BLaER1 (cell line): ENCODE measurements around the gene GJA3.
A peak's percentile ranks its signal among the peaks of the same experiment; 100 is the strongest.

Experiments used
- H3K27ac ChIP-seq: shearing (Covaris generic); formaldehyde crosslinking; 2 replicates; pipeline ENCODE4 v1.8.1; 2022
- H3K27me3 ChIP-seq: shearing (Covaris generic); formaldehyde crosslinking; 2 replicates; pipeline ENCODE4 v1.8.1; 2022
- H3K36me3 ChIP-seq: shearing (Covaris generic); formaldehyde crosslinking; 2 replicates; pipeline ENCODE4 v1.8.1; 2022
- H3K4me1 ChIP-seq: shearing (Covaris generic); formaldehyde crosslinking; 2 replicates; pipeline ENCODE4 v1.8.1; 2022
- H3K4me2 ChIP-seq: shearing (Covaris generic); formaldehyde crosslinking; 2 replicates; pipeline ENCODE4 v1.8.1; 2022
- H3K4me3 ChIP-seq: shearing (Covaris generic); formaldehyde crosslinking; 2 replicates; pipeline ENCODE4 v1.8.1; 2022
- H3K9ac ChIP-seq: shearing (Covaris generic); formaldehyde crosslinking; 2 replicates; pipeline ENCODE4 v1.8.1; 2022
- H3K9me3 ChIP-seq: shearing (Covaris generic); formaldehyde crosslinking; 2 replicates; pipeline ENCODE4 v1.8.1; 2022
- H4K20me1 ChIP-seq: shearing (Covaris generic); formaldehyde crosslinking; 2 replicates; pipeline ENCODE4 v1.8.1; 2022
- Cebpa-rat ChIP-seq: shearing (Covaris generic); IDR thresholded peaks from 2 replicates; pipeline ENCODE4 v1.8.1; 2022

Gene GJA3

DNA sequence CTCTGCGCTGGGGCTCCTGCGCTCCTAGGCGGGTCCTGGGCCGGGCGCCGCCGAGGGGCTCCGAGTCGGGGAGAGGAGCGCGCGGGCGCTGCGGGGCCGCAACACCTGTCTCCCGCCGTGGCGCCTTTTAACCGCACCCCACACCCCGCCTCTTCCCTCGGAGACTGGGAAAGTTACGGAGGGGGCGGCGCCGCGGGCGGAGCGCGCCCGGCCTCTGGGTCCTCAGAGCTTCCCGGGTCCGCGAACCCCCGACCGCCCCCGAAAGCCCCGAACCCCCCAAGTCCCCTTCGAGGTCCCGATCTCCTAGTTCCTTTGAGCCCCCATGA, 31.9 kb upstream of the GJA3 start, which contains the start of gene GJB2:
TSS of gene GJB2 (minus strand) at position 103 of the 326 bp plus-strand sequence. CDS start 3,357 bp downstream, outside the sequence.
- peak within 1 kb of the TSS; percentile 69 for H3K4me3 ChIP-seq
- no peak within 1 kb of the TSS for H3K27ac ChIP-seq
- no peak for TF ChIP-seq Cebpa-rat

DNA sequence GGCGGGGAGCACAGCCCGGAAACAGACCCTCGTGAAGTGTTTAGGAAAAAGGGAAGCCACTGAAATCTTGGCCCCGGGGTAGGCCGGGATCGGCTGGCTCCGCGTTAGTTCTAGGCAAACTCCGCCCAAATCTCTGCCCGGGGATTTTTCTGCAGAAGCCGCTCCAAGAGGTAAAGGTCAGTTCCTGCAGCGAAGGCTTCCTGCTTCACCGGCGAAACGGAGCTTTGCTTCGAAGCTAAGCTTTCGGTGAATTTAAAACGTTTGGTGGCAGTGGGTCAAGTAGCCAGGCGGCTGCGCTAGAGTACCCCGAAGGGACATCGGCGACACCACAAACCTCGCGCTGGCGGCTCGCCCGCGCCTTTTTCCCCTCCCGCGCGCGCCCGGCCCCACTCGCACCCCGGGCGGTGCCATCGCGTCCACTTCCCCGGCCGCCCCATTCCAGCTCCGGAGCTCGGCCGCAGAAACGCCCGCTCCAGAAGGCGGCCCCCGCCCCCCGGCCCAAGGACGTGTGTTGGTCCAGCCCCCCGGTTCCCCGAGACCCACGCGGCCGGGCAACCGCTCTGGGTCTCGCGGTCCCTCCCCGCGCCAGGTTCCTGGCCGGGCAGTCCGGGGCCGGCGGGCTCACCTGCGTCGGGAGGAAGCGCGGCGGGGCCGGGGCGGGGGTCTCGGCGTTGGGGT, 31.4 kb upstream of the GJA3 start:
- no peaks in the 10 kb centered on the region for H3K36me3 ChIP-seq
- peaks cover 32% of the 10 kb centered on the region for H4K20me1 ChIP-seq
- peaks cover 85% of the 10 kb centered on the region for H3K27me3 ChIP-seq
- no peak overlapping the region for H3K9ac ChIP-seq
- no peaks in the 10 kb centered on the region for H3K9me3 ChIP-seq
- peaks cover 19% of the 10 kb centered on the region for H3K4me1 ChIP-seq
- peak overlapping the region; percentile 69 for H3K4me3 ChIP-seq
- H3K27ac ChIP-seq: no peak overlapping the region
- TF ChIP-seq Cebpa-rat: no peak
- H3K4me2 ChIP-seq: peak overlapping the region; percentile 96

More for the DNA sequence above, 31.9 kb upstream of the GJA3 start, which contains the start of gene GJB2:
- no peaks in the 10 kb centered on the region for H3K9me3 ChIP-seq
- no peak within 1 kb of the TSS for H3K9ac ChIP-seq
- H3K4me2 ChIP-seq: peak within 1 kb of the TSS; percentile 96
- peaks cover 85% of the 10 kb centered on the region for H3K27me3 ChIP-seq
- peaks cover 19% of the 10 kb centered on the region for H3K4me1 ChIP-seq
- no peaks in the 10 kb centered on the region for H3K36me3 ChIP-seq
- H4K20me1 ChIP-seq: peaks cover 32% of the 10 kb centered on the region

DNA sequence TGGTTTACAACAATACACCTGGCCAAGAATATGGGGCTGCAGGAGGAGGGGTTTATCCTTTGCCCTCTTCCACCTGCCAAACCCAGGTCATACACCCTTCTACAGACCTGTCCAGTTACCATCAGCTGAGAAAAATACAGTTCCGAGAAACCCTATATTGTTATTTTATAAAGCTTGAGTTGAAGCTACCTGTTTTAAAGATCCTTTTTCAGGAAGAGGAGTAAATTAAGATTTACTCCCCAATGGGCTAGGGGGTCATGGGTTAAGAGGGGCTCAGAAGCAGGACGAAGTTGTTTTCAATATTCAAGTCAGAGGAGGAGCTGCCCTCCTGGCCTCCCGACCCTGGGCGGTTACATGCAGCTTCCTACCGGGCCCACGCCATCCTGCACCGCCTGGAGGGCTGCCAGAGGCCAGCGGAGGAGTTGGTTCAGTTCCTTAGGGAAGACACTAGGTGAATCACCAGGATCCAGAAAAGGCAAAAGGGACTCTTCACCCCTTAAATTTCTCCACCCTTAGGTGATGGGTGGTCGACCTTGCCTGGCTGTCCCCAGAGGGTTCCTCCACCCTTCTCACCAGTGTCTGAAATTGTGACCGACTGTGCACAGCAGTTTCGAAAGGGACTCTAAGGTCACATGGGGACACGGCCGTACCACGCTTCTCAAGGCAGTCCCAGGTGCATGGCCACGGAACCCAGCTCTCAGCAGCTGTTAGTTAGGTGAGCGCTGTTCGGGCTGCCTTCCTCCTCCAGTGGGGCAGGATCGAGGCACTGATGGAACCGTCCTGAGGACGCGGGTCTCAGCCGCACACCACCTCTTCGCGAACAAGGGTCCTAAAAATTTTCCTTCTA, 30.7 kb upstream of the GJA3 start:
- Histone ChIP-seq H3K27me3 (peaks cover 78% of the 10 kb centered on the region), H3K4me3 (peak overlapping the region; percentile 69)

DNA sequence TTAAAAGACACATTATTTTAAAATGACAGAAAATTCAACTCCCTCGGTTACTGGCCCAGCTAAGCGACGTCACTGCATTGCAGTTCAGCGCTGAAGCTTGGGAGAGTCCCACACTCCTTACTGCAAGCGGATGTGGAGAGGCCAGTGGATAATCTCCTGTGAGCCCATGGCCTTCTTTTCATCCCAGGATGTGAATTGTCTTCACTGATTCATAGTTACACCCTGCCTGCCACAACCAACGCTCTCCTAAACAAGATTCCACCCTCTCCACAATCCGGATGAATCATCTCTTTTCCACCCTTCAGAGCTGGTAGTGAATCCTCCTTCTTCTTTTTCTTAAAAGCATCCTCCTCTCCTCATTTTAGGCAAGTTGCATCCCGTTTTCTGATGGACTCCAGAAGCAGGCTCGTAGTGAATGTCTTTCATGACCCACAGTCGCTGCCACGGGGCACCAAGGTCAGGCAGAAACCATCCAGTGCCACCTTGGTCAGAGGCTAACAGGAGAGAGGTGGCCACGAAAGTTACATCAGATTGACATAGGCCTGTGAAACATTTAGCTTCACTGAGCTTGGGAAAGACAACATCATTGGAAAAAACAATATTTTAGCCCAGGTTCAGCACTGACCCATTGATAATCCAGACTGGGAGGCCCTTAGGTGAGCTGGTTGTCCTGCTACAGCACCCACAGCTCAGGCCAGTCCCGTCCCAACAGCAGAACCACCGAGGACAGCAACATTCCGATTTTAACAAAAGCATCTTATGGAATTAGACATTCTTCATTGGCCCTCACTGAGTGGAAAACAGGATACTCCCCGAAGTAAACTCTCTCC, 29.8 kb upstream of the GJA3 start:
- Histone ChIP-seq H3K9ac (no peak overlapping the region), H3K36me3 (no peaks in the 10 kb centered on the region), H3K27ac (no peak overlapping the region), H3K4me3 (no peak overlapping the region), H4K20me1 (peaks cover 32% of the 10 kb centered on the region), H3K4me1 (peaks cover 19% of the 10 kb centered on the region), H3K4me2 (no peak overlapping the region), H3K9me3 (no peaks in the 10 kb centered on the region), H3K27me3 (peaks cover 69% of the 10 kb centered on the region)
- TF ChIP-seq Cebpa-rat: no peak

More for the DNA sequence above, 30.7 kb upstream of the GJA3 start:
- no peak for TF ChIP-seq Cebpa-rat
- H3K9ac ChIP-seq: no peak overlapping the region
- peaks cover 32% of the 10 kb centered on the region for H4K20me1 ChIP-seq
- H3K27ac ChIP-seq: no peak overlapping the region
- H3K4me1 ChIP-seq: peaks cover 19% of the 10 kb centered on the region
- H3K9me3 ChIP-seq: no peaks in the 10 kb centered on the region
- H3K4me2 ChIP-seq: peak overlapping the region; percentile 96
- no peaks in the 10 kb centered on the region for H3K36me3 ChIP-seq

DNA sequence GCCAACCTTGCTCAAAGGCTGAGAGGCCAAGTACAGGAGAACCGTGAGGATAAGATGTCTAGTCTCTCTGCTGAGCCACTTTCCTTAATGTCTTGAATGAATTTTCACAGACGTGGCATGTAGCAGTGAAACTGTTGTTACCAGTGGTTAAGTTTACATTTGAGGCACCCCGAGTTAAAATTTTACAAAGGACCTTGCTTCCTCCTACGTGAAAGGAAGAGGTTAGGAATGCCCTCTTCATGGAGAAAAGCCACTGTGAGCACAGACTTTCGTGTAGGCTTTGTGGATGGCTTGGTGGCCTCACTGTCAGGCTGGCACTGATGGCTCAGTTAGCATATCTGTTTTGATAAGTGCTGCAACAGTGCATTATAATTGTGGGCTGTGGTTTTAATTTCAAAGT, 29.2 kb upstream of the GJA3 start:
- H3K27me3 ChIP-seq: peaks cover 63% of the 10 kb centered on the region
- TF ChIP-seq Cebpa-rat: no peak

DNA sequence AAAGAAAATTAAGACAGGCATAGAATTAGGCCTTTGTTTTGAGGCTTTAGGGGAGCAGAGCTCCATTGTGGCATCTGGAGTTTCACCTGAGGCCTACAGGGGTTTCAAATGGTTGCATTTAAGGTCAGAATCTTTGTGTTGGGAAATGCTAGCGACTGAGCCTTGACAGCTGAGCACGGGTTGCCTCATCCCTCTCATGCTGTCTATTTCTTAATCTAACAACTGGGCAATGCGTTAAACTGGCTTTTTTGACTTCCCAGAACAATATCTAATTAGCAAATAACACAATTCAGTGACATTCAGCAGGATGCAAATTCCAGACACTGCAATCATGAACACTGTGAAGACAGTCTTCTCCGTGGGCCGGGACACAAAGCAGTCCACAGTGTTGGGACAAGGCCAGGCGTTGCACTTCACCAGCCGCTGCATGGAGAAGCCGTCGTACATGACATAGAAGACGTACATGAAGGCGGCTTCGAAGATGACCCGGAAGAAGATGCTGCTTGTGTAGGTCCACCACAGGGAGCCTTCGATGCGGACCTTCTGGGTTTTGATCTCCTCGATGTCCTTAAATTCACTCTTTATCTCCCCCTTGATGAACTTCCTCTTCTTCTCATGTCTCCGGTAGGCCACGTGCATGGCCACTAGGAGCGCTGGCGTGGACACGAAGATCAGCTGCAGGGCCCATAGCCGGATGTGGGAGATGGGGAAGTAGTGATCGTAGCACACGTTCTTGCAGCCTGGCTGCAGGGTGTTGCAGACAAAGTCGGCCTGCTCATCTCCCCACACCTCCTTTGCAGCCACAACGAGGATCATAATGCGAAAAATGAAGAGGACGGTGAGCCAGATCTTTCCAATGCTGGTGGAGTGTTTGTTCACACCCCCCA, 28.1 kb upstream of the GJA3 start:
- Histone ChIP-seq H3K27ac (no peak overlapping the region), H3K36me3 (no peaks in the 10 kb centered on the region), H3K27me3 (peaks cover 55% of the 10 kb centered on the region), H3K4me1 (peaks cover 19% of the 10 kb centered on the region), H3K4me3 (no peak overlapping the region), H3K4me2 (no peak overlapping the region), H3K9me3 (no peaks in the 10 kb centered on the region), H4K20me1 (peaks cover 22% of the 10 kb centered on the region), H3K9ac (no peak overlapping the region)
- TF ChIP-seq Cebpa-rat: no peak

More for the DNA sequence above, 29.2 kb upstream of the GJA3 start:
- Histone ChIP-seq H3K27ac (no peak overlapping the region), H4K20me1 (peaks cover 32% of the 10 kb centered on the region), H3K9ac (no peak overlapping the region), H3K4me1 (peaks cover 19% of the 10 kb centered on the region), H3K4me3 (no peak overlapping the region), H3K4me2 (no peak overlapping the region), H3K9me3 (no peaks in the 10 kb centered on the region), H3K36me3 (no peaks in the 10 kb centered on the region)

DNA sequence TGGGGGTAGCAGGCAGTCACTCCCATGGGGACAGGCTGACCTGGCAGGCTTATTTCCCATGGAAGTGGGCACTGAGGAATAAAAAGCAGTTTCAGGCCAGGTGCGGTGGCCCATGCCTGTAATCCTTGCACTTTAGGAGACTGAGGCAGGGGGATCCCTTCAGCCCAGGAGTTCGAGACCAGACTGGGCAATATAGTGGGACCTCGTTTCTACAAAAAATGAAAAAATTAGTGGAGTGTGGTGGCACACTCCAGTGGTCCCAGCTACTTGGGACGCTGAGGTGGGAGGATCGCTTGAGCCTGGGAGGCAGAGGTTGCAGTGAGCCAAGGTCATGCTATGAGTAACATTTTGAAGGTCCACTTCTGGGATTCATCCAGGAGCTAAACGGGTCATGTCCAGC, 25.9 kb upstream of the GJA3 start:
- peaks cover 33% of the 10 kb centered on the region for H3K27me3 ChIP-seq
- H3K9ac ChIP-seq: no peak overlapping the region
- H3K36me3 ChIP-seq: no peaks in the 10 kb centered on the region
- TF ChIP-seq Cebpa-rat: no peak
- H4K20me1 ChIP-seq: peaks cover 2% of the 10 kb centered on the region; the same call in 1 of the 2 replicates
- no peak overlapping the region for H3K4me3 ChIP-seq
- peaks cover under 1% of the 10 kb centered on the region; the same call in 1 of the 2 replicates for H3K4me1 ChIP-seq
- no peak overlapping the region for H3K27ac ChIP-seq
- H3K4me2 ChIP-seq: no peak overlapping the region
- H3K9me3 ChIP-seq: no peaks in the 10 kb centered on the region

DNA sequence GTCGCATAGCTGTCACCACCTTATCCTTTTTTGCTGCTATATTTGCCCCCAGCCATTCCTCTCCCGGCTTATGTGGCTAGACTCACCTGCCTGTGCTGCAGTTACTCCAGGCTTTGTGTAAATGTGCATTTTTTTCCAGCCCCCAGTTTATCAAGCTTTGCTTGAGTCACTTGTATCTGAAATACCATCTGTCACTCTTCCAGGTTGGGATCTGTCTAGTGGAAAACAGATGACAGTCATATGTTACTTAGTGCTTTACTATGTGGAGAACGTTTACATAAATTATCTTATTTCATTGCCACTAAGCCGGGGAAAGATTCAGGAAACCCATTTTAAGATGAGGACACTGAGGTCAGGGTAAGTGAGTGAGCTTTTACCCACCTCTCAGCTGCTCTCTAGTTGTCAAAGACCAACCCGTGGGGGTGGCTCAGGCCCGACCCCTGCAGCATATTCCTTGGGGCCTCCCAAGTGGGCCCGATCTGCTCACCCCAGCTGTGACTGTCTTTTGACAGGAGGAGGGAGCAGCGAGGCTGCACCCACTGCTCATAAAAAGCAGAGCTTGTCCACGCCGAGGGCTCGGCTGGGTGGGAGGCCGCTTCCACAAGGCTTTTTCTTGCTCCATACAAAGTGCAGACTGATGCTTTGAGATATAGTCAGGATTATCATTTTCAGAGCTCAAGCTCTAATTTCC, 24.7 kb upstream of the GJA3 start:
- H3K27me3 ChIP-seq: peaks cover 21% of the 10 kb centered on the region
- H3K4me3 ChIP-seq: no peak overlapping the region
- no peak overlapping the region for H3K4me2 ChIP-seq
- H3K9me3 ChIP-seq: no peaks in the 10 kb centered on the region
- H4K20me1 ChIP-seq: no peaks in the 10 kb centered on the region
- H3K4me1 ChIP-seq: no peaks in the 10 kb centered on the region
- no peaks in the 10 kb centered on the region for H3K36me3 ChIP-seq
- H3K27ac ChIP-seq: no peak overlapping the region
- no peak for TF ChIP-seq Cebpa-rat
- no peak overlapping the region for H3K9ac ChIP-seq
